A549 (cell line): ENCODE measurements around the gene ZCCHC24. TPM values are rescaled to one million over a fixed set of nuclear protein-coding genes. Genes with fewer than 3 reads are reported as not detected.
A peak's percentile ranks its signal among the peaks of the same experiment; 100 is the strongest.

Experiments
- BCL3 ChIP-seq: fragments of >200 bp; sonication (Bioruptor Twin); formaldehyde crosslinking; IDR thresholded peaks from 3 replicates; pipeline ENCODE4 v1.6.1; 2016
- CBX8 ChIP-seq: fragments of 200-600 bp; sonication (generic); IDR thresholded peaks from 2 replicates; pipeline ENCODE4 v1.6.1; 2016
- CEBPB ChIP-seq, 2 experiments: fragments of >200 bp in 1 of 2; sonication (Bioruptor Twin) in 1 of 2; formaldehyde crosslinking in 1 of 2; IDR thresholded peaks; 2 replicates each; pipeline ENCODE4 v1.6.1; 2012 to 2016
- CHD2 ChIP-seq: fragments of 150-350 bp; IDR thresholded peaks from 2 replicates; pipeline ENCODE4 v1.6.1; 2014; ENCODE audit warnings: low read length; ENCODE audit not compliant: partially characterized antibody
- CTCF ChIP-seq: fragments of >200 bp; sonication (Bioruptor Twin); formaldehyde crosslinking; IDR thresholded peaks from 3 replicates; pipeline ENCODE4 v1.5.1; 2016
- EHF ChIP-seq: fragments of 250-450 bp; sonication (Bioruptor Pico); IDR thresholded peaks from 2 replicates; pipeline ENCODE4 v1.5.0; 2020; ENCODE audit warnings: mild to moderate bottlenecking
- ELK1 ChIP-seq: fragments of 150-350 bp; IDR thresholded peaks from 2 replicates; pipeline ENCODE4 v1.6.1; 2014; ENCODE audit warnings: low read depth, mild to moderate bottlenecking, low read length
- EP300 ChIP-seq, 2 experiments: fragments of >200 bp; sonication (Bioruptor Twin); formaldehyde crosslinking; IDR thresholded peaks; 2 replicates in 1 of 2; 3 replicates in 1 of 2; pipeline ENCODE4 v1.6.1; 2016 to 2017
- ESRRA ChIP-seq: fragments of 150-350 bp; IDR thresholded peaks from 2 replicates; pipeline ENCODE4 v1.6.1; 2014; ENCODE audit warnings: mild to moderate bottlenecking, low read length, borderline replicate concordance
- FOSB ChIP-seq: fragments of 250-450 bp; sonication (Bioruptor Pico); IDR thresholded peaks from 2 replicates; pipeline ENCODE4 v1.5.0; 2020; ENCODE audit warnings: mild to moderate bottlenecking, moderate library complexity
- FOSL2 ChIP-seq, 2 experiments: fragments of 450-650 bp in 1 of 2; fragments of >200 bp in 1 of 2; sonication (Bioruptor Twin) in 1 of 2; formaldehyde crosslinking; IDR thresholded peaks; 2 replicates each; pipeline versions ENCODE4 v1.5.0 to v1.6.1; 2016 to 2020; ENCODE audit warnings: mild to moderate bottlenecking in 1 of 2, moderate library complexity in 1 of 2
- FOXS1 ChIP-seq: fragments of 250-450 bp; sonication (Bioruptor Pico); IDR thresholded peaks from 2 replicates; pipeline ENCODE4 v1.5.0; 2020; ENCODE audit warnings: mild to moderate bottlenecking, moderate library complexity
- GATA3 ChIP-seq: IDR thresholded peaks from 2 replicates; pipeline ENCODE4 v1.6.1; 2012; ENCODE audit warnings: borderline replicate concordance
- HMGXB4 ChIP-seq: fragments of 250-450 bp; sonication (Bioruptor Pico); IDR thresholded peaks from 2 replicates; pipeline ENCODE4 v1.5.0; 2021; ENCODE audit warnings: mild to moderate bottlenecking, moderate library complexity, borderline replicate concordance
- HOXA7 ChIP-seq: fragments of 250-450 bp; sonication (Bioruptor Pico); IDR thresholded peaks from 2 replicates; pipeline ENCODE4 v1.5.0; 2020; ENCODE audit warnings: mild to moderate bottlenecking, moderate library complexity
- HOXB13 ChIP-seq: fragments of 250-450 bp; sonication (Bioruptor Pico); IDR thresholded peaks from 2 replicates; pipeline ENCODE4 v1.5.0; 2020; ENCODE audit warnings: low read depth, mild to moderate bottlenecking, moderate library complexity
- JUN ChIP-seq, 2 experiments: fragments of >200 bp; sonication (Bioruptor Twin); formaldehyde crosslinking; IDR thresholded peaks; 2 replicates in 1 of 2; 3 replicates in 1 of 2; pipeline ENCODE4 v1.6.1; 2016 to 2017
- JUNB ChIP-seq: fragments of >200 bp; sonication (Bioruptor Twin); formaldehyde crosslinking; IDR thresholded peaks from 2 replicates; pipeline ENCODE4 v1.6.1; 2016
- KDM5A ChIP-seq: fragments of 200-600 bp; sonication (generic); IDR thresholded peaks from 2 replicates; pipeline ENCODE4 v1.6.1; 2016; ENCODE audit warnings: antibody characterized with exemption, mild to moderate bottlenecking
- NFE2L2 ChIP-seq: fragments of 150-350 bp; conservative IDR thresholded peaks from 2 replicates; pipeline ENCODE4 v1.6.1; 2014; ENCODE audit warnings: low read length
- NPAS2 ChIP-seq: fragments of 250-450 bp; sonication (Bioruptor Pico); IDR thresholded peaks from 2 replicates; pipeline ENCODE4 v1.8.0; 2022; ENCODE audit warnings: mild to moderate bottlenecking, moderate library complexity, borderline replicate concordance
- PBX3 ChIP-seq: IDR thresholded peaks from 2 replicates; pipeline ENCODE4 v1.6.1; 2012
- POLR2A ChIP-seq: IDR thresholded peaks from 2 replicates; pipeline ENCODE4 v1.6.1; 2012; ENCODE audit warnings: mild to moderate bottlenecking, low read length
- POLR2AphosphoS2 ChIP-seq: conservative IDR thresholded peaks from 2 replicates; pipeline ENCODE4 v1.6.1; 2012; ENCODE audit warnings: low read length, improper control_type of control experiment, inconsistent platforms
- RAD21 ChIP-seq, 2 experiments: fragments of >200 bp in 1 of 2; sonication (Bioruptor Twin) in 1 of 2; formaldehyde crosslinking in 1 of 2; IDR thresholded peaks in 1 of 2; conservative IDR thresholded peaks in 1 of 2; 2 replicates in 1 of 2; 3 replicates in 1 of 2; pipeline ENCODE4 v1.6.1; 2012 to 2018; ENCODE audit warnings: inconsistent platforms in 1 of 2
- REST ChIP-seq: fragments of 200-600 bp; sonication (generic); IDR thresholded peaks from 2 replicates; pipeline ENCODE4 v1.6.1; 2016; ENCODE audit warnings: antibody characterized with exemption, mild to moderate bottlenecking, moderate library complexity
- SMC3 ChIP-seq: fragments of >200 bp; sonication (Bioruptor Twin); formaldehyde crosslinking; IDR thresholded peaks from 3 replicates; pipeline ENCODE4 v1.6.1; 2018; ENCODE audit warnings: inconsistent platforms
- ZFP36 ChIP-seq: fragments of 450-650 bp; IDR thresholded peaks from 2 replicates; pipeline ENCODE4 v1.6.1; 2014; ENCODE audit warnings: borderline replicate concordance; ENCODE audit not compliant: partially characterized antibody
- ZSCAN20 ChIP-seq: fragments of 250-450 bp; sonication (Bioruptor Pico); IDR thresholded peaks from 2 replicates; pipeline ENCODE4 v1.8.0; 2022; ENCODE audit warnings: mild to moderate bottlenecking, moderate library complexity
- polyA plus RNA-seq, 4 experiments: library from polyadenylated mRNA; depleted of rRNA in 3 of 4; stranded (reverse); fragments of >200 nt; fragmentation: RNase III in 1 of 4; extraction: RNeasy Plus Mini Kit Qiagen cat#74134 plus additional on column Dnase treatment in 1 of 4; gene quantifications; 2 replicates in 3 of 4; 3 replicates in 1 of 4; pipeline ENCODE4 v1.2.3, GENCODE V29; 2011 to 2017

ZCCHC24 gene
- polyA plus RNA-seq, 2 of the 4 experiments (the other 2 are of a cell fraction) = 2.4 to 4.2 TPM

GRCh38 chr10:79347226-79347893 is 98.1 kb downstream of the ZCCHC24 start, which contains the start of gene PPIF (continued):
- TF ChIP-seq REST (no peak), ELK1 (no peak), PBX3 (no peak; the same call in 1 of the 2 replicates), BCL3 (peak; percentile 88), CTCF (peak; percentile 88), SMC3 (peak; percentile 70), KDM5A (no peak), ESRRA (no peak), HMGXB4 (CRISPR knock-in tag) (no peak), CBX8 (no peak), EP300 (IDR thresholded peaks at IDR 0.05) (no peak), HOXB13 (CRISPR knock-in tag) (no peak), POLR2A (peak; percentile 89), EHF (CRISPR knock-in tag) (no peak; the same call in 1 of the 2 replicates), RAD21 (conservative IDR thresholded peaks at IDR 0.05 in 1 of 2, IDR thresholded peaks at IDR 0.05 in 1 of 2) (peak; percentile 50 to 70; a peak in 4 of 5 replicates), ZSCAN20 (CRISPR knock-in tag) (no peak), GATA3 (no peak), FOXS1 (no peak), NPAS2 (peak; percentile 15; the same call in 1 of the 2 replicates), FOSL2 (IDR thresholded peaks at IDR 0.05) (no peak), FOSL2 (CRISPR knock-in tag; IDR thresholded peaks at IDR 0.05) (no peak), JUN (IDR thresholded peaks at IDR 0.05) (peak; percentile 63 to 88; a peak in 4 of 5 replicates), CEBPB (IDR thresholded peaks at IDR 0.05) (no peak), FOSB (CRISPR knock-in tag) (no peak), POLR2AphosphoS2 (no peak), HOXA7 (no peak), ZFP36 (no peak), JUNB (no peak), CHD2 (no peak), NFE2L2 (no peak)
